Upper lobe of right lung (tissue), 1 donor: ENCODE data around the gene SLC38A3. TPM values are rescaled to one million over a fixed set of nuclear protein-coding genes. Genes with fewer than 3 reads are reported as not detected.
A peak's percentile ranks its signal among the peaks of the same experiment; 100 is the strongest.
"Not testable (repeated sequence)": the region's sequence is repeated elsewhere in the genome, so short reads cannot be mapped to it uniquely, and the experiment has no call there.

Experiments
- ATAC-seq: fragments of 200-7000 bp; cut with Tn5 transposase; one replicate; pipeline ENCODE4 v1.9.1; 2020; ENCODE audit warnings: mild to moderate bottlenecking, moderate library complexity
- DNase-seq: peaks from one replicate; pipeline ENCODE4 v3.0.0-alpha.2; 2020
- H3K27ac ChIP-seq: fragments of 200-600 bp; one replicate; pipeline ENCODE4 v1.8.0; 2022
- H3K27me3 ChIP-seq: fragments of 200-600 bp; one replicate; pipeline ENCODE4 v1.8.0; 2022; ENCODE audit warnings: mild to moderate bottlenecking
- H3K36me3 ChIP-seq: fragments of 200-600 bp; one replicate; pipeline ENCODE4 v1.8.0; 2022
- H3K4me1 ChIP-seq: fragments of 200-600 bp; one replicate; pipeline ENCODE4 v1.8.0; 2022
- H3K4me3 ChIP-seq: fragments of 200-600 bp; one replicate; pipeline ENCODE4 v1.8.0; 2022; ENCODE audit warnings: mild to moderate bottlenecking
- H3K9me3 ChIP-seq: fragments of 200-600 bp; one replicate; pipeline ENCODE4 v1.8.0; 2022
- intact Hi-C: fragments of 100-400 bp; cut with DNase I; formaldehyde crosslinking; loops from one replicate; pipeline ENCODE4 v1.11.0; 2022
- total RNA-seq: library from RNA; stranded (reverse); fragmentation: NEBNext Ultra II Directional; extraction: Animal tissue kit (Norgen Biotek cat#: 25700); gene quantifications from one replicate; pipeline ENCODE4 v1.2.1, GENCODE V29; 2021
- TF ChIP-seq, protein P1 (sequence below): fragments of 200-600 bp; IDR thresholded peaks from one replicate; pipeline ENCODE4 v1.8.0; 2022; ENCODE audit warnings: antibody characterized with exemption
- donor health status: DM: no; HTN: yes; CAD: no; lungs with severe emphysema.

The SLC38A3 gene
- total RNA-seq, 1 donor from 2014 or later: not detected

DNA sequence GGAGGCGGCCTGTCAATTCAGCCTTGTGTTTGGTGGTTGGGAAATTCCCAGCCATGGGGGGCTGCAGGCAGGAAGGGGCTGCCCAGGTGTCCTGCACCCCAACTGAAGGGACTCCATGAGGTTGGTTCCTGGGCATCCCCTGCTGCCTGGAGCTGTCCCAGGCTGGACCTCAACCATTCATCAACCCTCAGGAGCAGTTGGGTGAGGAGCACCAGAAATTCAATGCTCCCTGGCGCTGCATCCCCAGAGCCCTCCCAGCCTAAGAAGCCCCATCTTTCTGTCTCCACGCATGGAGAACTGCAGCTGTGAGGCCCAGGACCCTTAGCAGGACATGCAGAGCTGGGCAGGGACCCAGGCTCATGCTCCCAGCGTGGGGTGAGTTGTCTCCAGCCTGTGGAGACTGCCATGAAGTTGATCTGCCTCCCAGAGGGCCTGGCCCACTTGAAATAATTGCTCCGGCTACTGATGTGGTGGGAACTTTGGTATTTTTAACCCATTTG, 55.9 kb downstream of the SLC38A3 start:
- intact Hi-C loops: no loop called here
- H3K4me1 ChIP-seq: peaks cover 52% of the 10 kb centered on the region
- H3K27ac ChIP-seq: peak overlapping the region; percentile 96
- DNase-seq (no peak), ATAC-seq (no peak)
- H3K4me3 ChIP-seq: peak overlapping the region; percentile 66
- no peaks in the 10 kb centered on the region for H3K9me3 ChIP-seq
- TF ChIP-seq, protein P1, sequence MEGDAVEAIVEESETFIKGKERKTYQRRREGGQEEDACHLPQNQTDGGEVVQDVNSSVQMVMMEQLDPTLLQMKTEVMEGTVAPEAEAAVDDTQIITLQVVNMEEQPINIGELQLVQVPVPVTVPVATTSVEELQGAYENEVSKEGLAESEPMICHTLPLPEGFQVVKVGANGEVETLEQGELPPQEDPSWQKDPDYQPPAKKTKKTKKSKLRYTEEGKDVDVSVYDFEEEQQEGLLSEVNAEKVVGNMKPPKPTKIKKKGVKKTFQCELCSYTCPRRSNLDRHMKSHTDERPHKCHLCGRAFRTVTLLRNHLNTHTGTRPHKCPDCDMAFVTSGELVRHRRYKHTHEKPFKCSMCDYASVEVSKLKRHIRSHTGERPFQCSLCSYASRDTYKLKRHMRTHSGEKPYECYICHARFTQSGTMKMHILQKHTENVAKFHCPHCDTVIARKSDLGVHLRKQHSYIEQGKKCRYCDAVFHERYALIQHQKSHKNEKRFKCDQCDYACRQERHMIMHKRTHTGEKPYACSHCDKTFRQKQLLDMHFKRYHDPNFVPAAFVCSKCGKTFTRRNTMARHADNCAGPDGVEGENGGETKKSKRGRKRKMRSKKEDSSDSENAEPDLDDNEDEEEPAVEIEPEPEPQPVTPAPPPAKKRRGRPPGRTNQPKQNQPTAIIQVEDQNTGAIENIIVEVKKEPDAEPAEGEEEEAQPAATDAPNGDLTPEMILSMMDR: no peak
- H3K27me3 ChIP-seq: no peaks in the 10 kb centered on the region
- peaks cover 33% of the 10 kb centered on the region for H3K36me3 ChIP-seq

DNA sequence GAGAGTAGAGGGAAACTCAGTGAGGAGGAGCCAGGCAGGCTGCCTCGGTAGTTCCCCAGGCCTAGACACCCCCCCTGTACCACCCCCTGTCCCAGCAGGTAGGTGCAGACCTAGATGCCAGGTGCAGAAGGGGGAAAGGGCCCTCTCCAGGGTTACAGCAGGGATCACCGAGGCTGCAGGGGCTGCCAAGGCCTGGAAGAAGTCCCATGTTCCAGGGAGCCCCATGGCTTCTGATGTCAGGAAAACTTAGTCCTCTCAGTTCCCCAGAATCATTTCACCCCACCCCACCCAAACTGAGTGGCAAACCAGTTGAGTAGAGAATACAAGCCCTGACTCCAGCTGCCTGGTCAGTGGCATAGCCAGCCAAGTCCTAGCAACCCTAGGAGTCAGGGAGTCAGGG, 56.4 kb downstream of the SLC38A3 start:
- H3K9me3 ChIP-seq: no peaks in the 10 kb centered on the region
- H3K4me1 ChIP-seq: peaks cover 57% of the 10 kb centered on the region
- TF ChIP-seq, protein P1: no peak
- peak overlapping the region; percentile 96 for H3K27ac ChIP-seq
- no peak overlapping the region for H3K4me3 ChIP-seq
- no peaks in the 10 kb centered on the region for H3K27me3 ChIP-seq
- intact Hi-C loops: no loop called here
- no peak for ATAC-seq
- no peak for DNase-seq
- peaks cover 28% of the 10 kb centered on the region for H3K36me3 ChIP-seq

DNA sequence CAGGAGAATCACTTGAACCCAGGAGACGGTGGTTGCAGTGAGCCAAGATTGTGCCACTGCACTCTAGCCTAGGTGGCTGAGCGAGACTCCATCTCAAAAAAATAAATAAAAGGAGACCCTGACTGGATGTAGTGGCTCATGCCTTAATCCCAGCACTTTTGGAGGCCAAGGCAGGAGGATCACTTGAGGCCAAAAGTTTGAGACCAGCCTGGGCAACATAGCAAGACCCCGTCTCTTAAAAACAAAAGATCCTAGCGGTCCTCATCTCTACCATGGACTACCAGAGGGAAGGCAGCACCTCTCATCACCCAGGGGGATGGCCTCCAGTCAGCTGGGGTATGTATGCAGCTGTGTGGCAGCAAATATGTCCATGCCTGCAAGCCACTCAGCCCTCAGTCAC, 57.1 kb downstream of the SLC38A3 start:
- Histone ChIP-seq H3K4me1 (peaks cover 62% of the 10 kb centered on the region), H3K36me3 (peaks cover 21% of the 10 kb centered on the region)
- H3K27ac ChIP-seq, intact Hi-C loops, H3K9me3 ChIP-seq, H3K27me3 ChIP-seq, ATAC-seq, H3K4me3 ChIP-seq, DNase-seq: not testable (repeated sequence)

DNA sequence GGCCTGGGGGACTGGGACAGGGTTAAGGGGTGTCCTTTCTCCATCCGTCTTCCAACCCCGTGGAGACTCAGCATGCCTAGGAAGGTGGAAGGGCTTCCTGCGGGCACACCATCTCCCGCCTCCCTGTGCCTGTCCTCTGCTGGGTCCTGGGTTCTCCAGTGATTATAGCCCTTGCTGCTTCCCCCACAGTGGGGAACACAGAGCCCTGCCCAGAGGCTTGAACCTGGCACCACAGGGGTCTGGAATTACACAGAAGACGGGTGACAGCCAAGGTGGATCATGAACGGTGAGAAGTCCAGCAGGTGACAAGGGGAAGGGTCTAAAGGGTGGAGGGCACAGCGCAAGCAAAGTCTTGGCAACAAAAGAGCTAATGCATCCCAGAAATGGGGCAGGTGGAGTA, 57.7 kb downstream of the SLC38A3 start:
- Histone ChIP-seq H3K4me1 (peaks cover 62% of the 10 kb centered on the region), H3K27me3 (no peaks in the 10 kb centered on the region), H3K9me3 (no peaks in the 10 kb centered on the region), H3K36me3 (peaks cover 15% of the 10 kb centered on the region), H3K27ac (no peak overlapping the region), H3K4me3 (no peak overlapping the region)
- ATAC-seq: no peak
- TF ChIP-seq, protein P1: no peak
- no peak for DNase-seq
- intact Hi-C loops: no loop called here

DNA sequence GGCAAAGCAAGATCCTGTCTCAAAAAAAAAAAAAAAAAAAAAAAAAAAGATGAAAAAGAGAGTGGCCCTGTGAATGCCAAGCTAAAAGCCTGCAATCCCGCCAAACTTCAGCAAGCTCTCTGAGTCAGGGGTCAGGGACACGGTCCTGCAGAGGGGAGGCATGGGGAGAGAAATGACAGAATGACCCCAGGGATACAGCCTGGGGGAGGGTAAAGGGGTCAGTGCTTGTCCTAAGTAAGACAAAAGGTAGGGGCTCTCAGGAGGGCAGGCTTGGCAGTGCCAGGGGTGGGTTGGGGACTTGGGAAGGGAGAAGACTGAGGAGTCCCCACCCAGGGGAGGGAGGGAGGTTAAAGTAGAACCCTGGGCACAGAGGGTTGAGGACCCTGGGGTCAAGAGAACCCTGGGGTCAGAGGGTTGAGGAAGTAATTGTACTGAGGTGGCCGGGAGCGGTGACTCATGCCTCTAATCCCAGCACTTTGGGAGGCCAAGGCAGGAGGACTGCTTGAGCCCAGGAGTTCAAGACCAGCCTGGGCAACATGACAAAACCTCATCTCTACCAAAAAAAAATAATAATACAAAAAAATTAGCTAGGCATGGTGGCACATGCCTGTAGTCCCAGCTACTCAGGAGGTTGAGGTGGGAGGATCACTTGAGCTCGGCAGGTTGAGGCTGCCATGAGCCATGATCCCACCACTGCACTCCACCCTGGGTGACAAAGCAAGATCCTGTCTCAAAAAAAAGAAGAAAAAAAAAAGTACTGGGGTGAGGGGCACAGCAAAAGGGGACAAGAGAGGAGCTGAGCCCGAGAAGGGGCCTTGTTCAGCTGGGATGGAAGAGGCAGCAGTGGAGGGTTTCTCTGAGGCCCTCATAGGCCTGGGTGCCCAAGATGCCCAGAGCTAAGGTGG, 58.7 kb downstream of the SLC38A3 start:
- Histone ChIP-seq H3K4me1 (peaks cover 69% of the 10 kb centered on the region), H3K9me3 (no peaks in the 10 kb centered on the region), H3K27ac (peak overlapping the region; percentile 90), H3K36me3 (peaks cover 5% of the 10 kb centered on the region), H3K27me3 (no peaks in the 10 kb centered on the region), H3K4me3 (no peak overlapping the region)
- intact Hi-C loops: no loop called here
- DNase-seq: no peak
- no peak for ATAC-seq
- TF ChIP-seq, protein P1: no peak

DNA sequence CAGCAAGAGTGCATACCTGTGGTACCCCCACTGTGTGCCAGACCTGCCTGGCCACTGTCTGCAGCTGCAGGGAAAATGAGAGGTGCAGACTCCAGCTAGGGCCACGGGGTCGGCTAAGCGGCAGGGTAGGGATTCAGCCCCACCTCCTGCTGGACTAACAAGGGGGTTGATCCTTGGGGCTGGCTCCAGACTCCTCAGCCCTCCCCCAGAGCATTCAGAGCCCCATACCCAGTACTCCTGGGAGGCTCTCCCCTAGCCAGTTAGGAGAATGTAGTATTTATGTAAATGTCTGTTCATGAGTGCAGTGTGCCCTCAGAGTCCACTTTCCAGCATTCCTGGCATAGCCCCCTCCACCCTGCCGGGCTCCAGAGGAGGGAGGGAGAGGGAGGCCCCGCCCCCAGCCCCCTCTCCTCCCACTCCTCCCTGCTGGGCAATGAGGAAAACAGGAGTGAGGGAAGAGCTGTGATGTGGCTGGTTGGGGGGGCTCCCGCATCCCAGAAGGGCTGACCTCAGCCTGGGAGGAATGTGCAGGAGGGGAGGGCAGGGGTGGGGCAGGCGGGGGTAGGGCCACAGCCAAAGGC, 59.4 kb downstream of the SLC38A3 start:
- Histone ChIP-seq H3K9me3 (no peaks in the 10 kb centered on the region), H3K4me1 (peaks cover 65% of the 10 kb centered on the region), H3K27ac (peak overlapping the region; percentile 90), H3K27me3 (no peaks in the 10 kb centered on the region), H3K4me3 (no peak overlapping the region), H3K36me3 (no peaks in the 10 kb centered on the region)
- peak; percentile 89 for DNase-seq
- TF ChIP-seq, protein P1: no peak
- peak; percentile 68 for ATAC-seq
- intact Hi-C loops: no loop called here
